OCI-LY1 (cell line): ENCODE measurements around the gene BTBD7.

Experiments used
- CTCF ChIP-seq: fragments of 200-600 bp; sonication (generic), shearing (Covaris generic); IDR thresholded peaks from 2 replicates; pipeline ENCODE4 v1.5.1; 2017; ENCODE audit warnings: mild to moderate bottlenecking, antibody characterized with exemption, low read length, moderate library complexity, mixed read lengths
- EZH2 ChIP-seq: fragments of 200-600 bp; sonication (generic), shearing (Covaris generic); IDR thresholded peaks from 2 replicates; pipeline ENCODE4 v1.8.0; 2017; ENCODE audit warnings: borderline replicate concordance, mixed run types, mild to moderate bottlenecking, antibody characterized with exemption, low read length, moderate library complexity, mixed read lengths

- TF ChIP-seq CTCF (no peak), EZH2 (no peak)
Observed at GRCh38 chr14:93320489-93320888, 12.3 kb downstream of the BTBD7 start.
